Activated naive CD4-positive, alpha-beta T cell (primary cell): ENCODE data around the gene PYDC2.
"Not testable (repeated sequence)": the region's sequence is repeated elsewhere in the genome, so short reads cannot be mapped to it uniquely, and the experiment has no call there.

Source experiments
- DNase-seq, 4 experiments: peaks; one replicate each; lab custom pipeline; 2025; lab: John Stamatoyannopoulos, UW

Gene PYDC2

DNA sequence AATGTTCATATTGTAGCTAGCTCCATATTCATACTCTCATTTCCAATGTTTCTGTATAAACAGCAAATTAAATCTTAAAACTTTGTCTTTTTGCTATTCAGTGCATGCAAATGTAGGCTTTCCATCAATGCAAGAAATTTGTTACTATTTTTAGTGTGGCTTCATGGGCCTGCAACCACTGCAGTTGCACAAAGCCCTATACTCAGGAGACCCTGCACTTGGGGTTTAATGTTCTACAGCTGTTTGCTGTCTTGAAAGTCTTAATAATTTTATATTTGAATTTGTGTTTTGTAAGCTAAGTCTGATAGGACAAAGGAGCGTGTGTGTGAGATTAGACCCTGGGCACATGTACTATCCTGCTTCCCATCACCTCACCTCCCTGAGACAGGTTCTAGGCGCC lies 9.6 kb downstream of the PYDC2 start:
- no peak for DNase-seq

DNA sequence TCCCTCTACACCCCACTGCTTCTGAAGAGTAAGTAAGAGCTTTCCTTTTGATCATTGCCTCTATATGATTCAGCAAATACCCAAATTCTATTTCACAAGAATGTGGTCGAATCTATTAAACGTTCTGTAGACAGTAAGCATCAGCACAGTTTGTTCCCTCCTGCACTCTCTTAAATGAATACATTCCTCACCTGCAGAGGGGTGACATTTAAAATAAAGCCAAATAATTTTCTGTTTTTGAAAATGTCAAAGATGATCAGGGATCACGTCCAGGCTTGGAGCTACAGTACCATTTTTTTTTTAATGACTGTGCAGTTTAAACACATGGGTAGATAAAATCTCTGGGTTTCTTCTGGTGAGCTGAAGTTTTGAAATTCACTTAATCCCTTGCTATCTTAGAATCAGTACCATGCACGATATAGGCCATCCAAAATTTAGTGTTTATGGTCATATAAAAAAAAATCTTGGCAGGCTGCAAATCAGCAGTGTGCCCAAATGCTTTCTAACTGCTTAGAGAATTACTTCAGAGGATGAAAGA lies 12.8 kb downstream of the PYDC2 start:
- no peak for DNase-seq

DNA sequence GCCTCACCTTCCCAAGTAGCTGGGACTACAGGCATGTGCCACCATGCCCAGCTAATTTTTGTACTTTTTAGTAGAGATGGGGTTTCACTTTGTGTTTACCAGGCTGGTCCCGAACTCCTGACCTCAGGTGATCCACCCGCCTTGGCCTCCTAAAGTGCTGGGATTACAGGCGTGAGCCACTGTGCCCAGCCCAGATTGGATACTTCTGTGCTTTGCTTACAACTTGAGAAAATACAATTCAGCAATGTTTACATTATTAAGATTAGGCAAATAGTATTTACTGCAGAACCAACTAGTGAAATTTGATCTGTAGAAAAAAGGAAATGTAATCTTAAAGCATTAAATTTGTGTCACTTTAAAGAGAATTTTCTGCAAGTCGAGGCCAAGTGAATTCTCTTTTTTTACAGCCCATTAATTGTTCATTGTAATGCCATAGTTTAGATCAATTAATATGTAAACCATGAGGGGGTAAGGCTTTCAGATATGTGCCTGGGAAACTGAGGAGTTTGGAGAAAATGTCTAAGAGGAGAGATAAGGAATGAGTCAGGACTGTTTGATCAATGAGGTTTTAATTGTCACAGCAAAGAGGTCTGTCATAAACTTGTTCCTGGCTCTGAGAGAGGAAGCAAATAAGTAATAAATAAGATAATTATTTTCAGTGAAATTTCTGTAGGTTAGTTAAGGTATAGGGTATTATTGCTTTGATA lies 15.3 kb downstream of the PYDC2 start:
- no peak for DNase-seq

DNA sequence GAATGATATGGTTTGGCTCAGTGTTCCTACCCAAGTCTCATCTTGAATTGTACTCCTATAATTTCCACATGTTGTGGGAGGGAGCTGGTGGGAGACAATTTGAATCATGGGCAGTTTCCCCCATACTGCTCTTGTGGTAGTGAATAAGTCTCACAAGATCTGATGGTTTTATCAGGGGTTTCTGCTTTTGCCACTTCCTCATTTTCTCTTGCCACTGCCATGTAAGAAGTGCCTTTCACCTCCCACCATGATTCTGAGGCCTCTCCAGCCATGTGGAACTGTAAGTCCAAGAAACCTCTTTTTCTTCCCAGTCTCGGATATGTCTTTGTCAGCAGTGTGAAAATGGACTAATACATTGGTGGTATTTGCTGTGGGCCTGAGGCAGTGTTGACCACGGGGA lies 23.0 kb downstream of the PYDC2 start:
- DNase-seq: not testable (repeated sequence)

DNA sequence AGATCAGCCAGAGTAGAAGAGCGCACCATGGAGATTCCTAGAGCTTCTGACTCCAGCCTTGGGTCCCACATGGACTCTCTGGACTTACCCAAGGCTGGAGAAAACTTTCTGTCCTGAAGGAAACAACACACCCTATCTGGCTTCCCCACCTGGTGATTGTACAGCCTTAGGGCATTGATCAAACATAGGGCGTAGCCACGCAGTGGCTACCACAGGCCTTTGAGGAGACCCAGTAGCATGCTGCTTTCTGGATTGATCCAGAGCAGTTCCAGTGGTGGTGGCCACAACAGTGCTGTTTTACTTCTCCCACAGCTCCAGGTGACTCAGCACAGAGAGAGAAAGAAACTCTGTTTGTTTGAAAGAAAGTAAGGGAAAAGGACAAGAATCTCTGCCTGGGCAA lies 23.5 kb downstream of the PYDC2 start:
- DNase-seq: no peak

DNA sequence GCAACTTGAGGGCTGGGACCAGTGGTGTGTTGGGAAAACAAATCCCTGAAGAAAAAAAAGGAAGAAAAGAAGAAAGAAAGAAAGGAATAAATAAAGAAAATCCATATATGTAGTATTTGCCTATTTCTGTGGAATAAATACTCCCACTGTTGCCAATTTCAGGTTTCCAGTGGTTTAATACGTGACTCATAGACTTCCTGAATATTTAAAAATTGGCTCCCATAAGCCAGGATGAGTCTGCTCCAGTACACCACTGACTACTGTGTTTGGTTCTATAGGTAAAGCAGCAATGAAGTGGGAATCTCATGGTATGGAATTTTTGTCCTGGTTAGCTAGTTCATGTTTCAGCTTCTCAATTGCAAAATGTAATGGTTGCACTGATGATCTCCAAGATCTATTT lies 31.6 kb downstream of the PYDC2 start:
- DNase-seq: no peak

DNA sequence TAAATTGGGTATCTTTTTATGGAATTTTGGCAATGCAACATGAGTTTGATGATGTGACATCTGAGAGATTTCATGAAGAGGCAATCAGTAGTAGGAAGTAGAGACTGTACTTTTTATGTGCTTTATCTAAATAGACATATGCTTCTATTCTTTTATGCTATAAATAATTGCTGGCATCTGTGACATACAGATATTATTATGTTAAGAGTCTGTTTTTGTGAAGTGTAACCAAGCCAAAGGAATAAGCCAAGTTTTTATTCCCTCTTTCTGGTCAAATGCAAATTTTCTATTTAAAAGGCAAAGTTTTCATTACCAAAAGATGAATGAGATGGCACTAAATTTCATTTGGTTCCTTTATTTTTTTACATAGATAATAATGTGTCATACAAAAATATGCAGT lies 32.4 kb downstream of the PYDC2 start:
- no peak for DNase-seq

DNA sequence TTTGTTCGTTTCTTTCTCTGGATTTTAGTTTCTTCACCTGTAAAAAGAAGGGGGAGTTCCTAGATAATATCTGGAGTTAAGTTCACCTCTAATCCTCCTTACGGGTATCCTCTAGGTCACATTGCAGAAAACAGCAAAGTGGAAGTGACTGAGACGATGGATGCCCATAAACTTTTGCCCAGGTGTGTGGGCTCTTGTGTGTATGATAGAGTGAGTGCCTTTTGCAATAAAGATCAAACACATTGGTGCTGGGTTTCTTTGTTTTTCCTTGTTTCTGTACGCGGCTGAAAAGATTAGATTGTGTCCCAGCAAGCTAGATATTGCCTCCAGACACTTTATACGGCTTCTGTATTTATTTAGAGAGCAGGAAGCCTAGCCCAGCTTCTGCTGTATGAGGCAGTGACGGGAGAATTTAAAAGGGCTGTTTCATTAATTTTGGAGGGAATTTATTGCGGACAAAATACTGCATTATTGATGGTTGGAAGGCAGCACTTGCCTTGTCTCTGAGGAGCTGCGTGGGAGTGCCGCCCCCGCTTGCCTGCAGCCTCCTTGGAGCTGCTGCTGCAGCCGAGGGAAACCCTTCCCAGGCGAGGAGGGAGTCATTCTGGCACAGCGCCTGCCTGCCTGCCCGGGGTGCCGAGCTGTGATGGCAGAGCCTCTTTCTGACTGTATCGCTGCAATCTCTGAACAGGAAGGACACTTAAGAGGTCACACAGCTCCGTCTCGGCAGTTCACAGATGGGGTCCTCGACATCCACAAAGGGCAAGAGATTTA lies 38.5 kb downstream of the PYDC2 start:
- no peak for DNase-seq

DNA sequence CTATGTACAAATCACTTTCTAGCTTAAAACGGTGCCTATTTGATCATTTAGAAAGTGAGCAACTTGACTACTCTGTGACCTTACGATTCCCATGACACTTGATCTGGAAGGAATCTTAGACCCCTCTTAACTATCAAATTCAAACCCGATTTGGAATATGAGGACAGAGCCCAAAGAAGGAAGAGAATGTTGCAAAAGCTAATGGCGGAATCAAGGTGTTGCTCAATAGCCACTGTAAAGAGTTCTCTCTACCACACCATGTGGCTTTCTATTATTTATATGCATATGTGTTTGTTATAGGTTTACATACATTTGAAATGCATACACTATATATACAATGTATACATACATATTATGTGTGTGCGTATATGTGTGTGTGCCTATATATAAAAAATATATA lies 39.9 kb downstream of the PYDC2 start:
- DNase-seq: no peak

DNA sequence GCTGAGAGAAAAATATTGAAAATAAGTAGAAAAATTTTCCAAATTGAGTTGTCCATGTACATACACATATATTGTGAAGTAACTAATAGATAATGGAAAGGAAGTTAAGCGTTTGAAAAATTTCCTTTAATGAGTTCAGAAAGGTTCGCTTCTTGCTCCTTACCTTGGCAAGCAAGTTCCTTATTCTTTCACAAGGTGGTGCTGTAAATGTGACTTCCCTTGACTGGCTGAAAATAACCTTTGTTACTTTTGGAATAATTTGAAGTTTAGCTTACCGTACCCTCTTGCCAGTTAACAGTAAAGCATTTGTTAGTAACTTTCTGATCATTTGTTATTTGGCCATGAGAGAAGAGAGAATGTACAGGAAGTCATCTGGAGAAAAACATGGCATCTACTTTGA lies 41.6 kb downstream of the PYDC2 start:
- no peak for DNase-seq

DNA sequence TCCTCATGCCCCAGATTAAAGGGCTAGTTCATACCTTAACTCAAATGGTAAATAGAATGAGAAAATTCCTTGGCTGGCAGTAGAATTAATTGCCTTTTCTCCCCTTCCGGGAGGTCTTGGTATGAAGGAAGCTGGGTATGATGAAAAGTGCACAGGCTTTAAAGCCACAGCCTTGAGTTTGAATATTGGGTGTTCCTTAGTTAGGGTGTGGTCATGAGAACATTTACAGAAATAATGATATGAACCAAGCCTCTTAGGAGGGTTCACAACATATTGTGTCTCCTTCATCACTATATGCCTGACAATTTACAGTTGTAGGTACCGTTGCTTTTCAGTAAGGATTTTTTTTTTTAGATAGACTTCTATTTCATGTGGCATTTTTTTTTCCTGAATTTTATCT lies 48.1 kb downstream of the PYDC2 start:
- DNase-seq: no peak
